Measurements from ENCODE around the gene SIDT1.

Gene SIDT1

GRCh38 chr3:113626503-113627371 is 94.4 kb downstream of the SIDT1 start:
- TF ChIP-seq CTCF (IDR thresholded peaks at IDR 0.05; ENCODE audit: insufficient read depth, low read depth, low read length, missing control alignments) = peak; percentile 53
- H3K4me3 ChIP-seq (ENCODE audit: low read depth, low read length) = no peak overlapping the region
- peak; percentile 49 for DNase-seq (ENCODE audit: low read depth)

GRCh38 chr3:113628316-113628715 is 96.0 kb downstream of the SIDT1 start:
- no peak overlapping the region for H3K4me3 ChIP-seq (ENCODE audit: low read depth, low read length)
- no peak for TF ChIP-seq CTCF (IDR thresholded peaks at IDR 0.05; ENCODE audit: insufficient read depth, low read depth, low read length, missing control alignments)
- no peak for DNase-seq (ENCODE audit: low read depth)

GRCh38 chr3:113628788-113629187 is 96.4 kb downstream of the SIDT1 start:
- no peak overlapping the region for H3K4me3 ChIP-seq (ENCODE audit: low read depth, low read length)
- no peak for TF ChIP-seq CTCF (IDR thresholded peaks at IDR 0.05; ENCODE audit: insufficient read depth, low read depth, low read length, missing control alignments)
- DNase-seq (ENCODE audit: low read depth) = no peak

- DNase-seq (ENCODE audit: low read depth) = no peak
- no peak for TF ChIP-seq CTCF (IDR thresholded peaks at IDR 0.05; ENCODE audit: insufficient read depth, low read depth, low read length, missing control alignments)
- no peak overlapping the region for H3K4me3 ChIP-seq (ENCODE audit: low read depth, low read length)
These were observed 97.4 kb downstream of the SIDT1 start for GRCh38 chr3:113629584-113630421.

GRCh38 chr3:113630956-113631542 is 98.7 kb downstream of the SIDT1 start:
- no peak for TF ChIP-seq CTCF (IDR thresholded peaks at IDR 0.05; ENCODE audit: insufficient read depth, low read depth, low read length, missing control alignments)
- H3K4me3 ChIP-seq (ENCODE audit: low read depth, low read length) = no peak overlapping the region
- peak; percentile 16 for DNase-seq (ENCODE audit: low read depth)

GRCh38 chr3:113631573-113631972 is 99.2 kb downstream of the SIDT1 start:
- no peak overlapping the region for H3K4me3 ChIP-seq (ENCODE audit: low read depth, low read length)
- no peak for DNase-seq (ENCODE audit: low read depth)
- TF ChIP-seq CTCF (IDR thresholded peaks at IDR 0.05; ENCODE audit: insufficient read depth, low read depth, low read length, missing control alignments) = no peak

Measured in GM12865 (cell line).